Measurements from ENCODE around the gene RNLS.

GRCh38 chr10:88526501-88527105 lies 56.5 kb downstream of the RNLS start:
- TF ChIP-seq CTCF (IDR thresholded peaks at IDR 0.05) (no peak), POLR2A (IDR thresholded peaks at IDR 0.05) (no peak)

All from thyroid gland (tissue), 4 donors.